ENCODE measurements around the gene SEZ6. TPM values are rescaled to one million over a fixed set of nuclear protein-coding genes. Genes with fewer than 3 reads are reported as not detected.

The SEZ6 gene
- total RNA-seq, 4 donors from 2014 or later: 0.13 TPM; not detected in 3

- no peaks in the 10 kb centered on the region for H3K9me3 ChIP-seq
- 82 to 90% methylated on average over 2 of the region's 13 CpGs for WGBS, 2 donors (ENCODE audit: low coverage in 1 of 2)
- H3K4me3 ChIP-seq: no peak overlapping the region
- no peak for TF ChIP-seq POLR2AphosphoS5 (IDR thresholded peaks at IDR 0.05)
- TF ChIP-seq CTCF (IDR thresholded peaks at IDR 0.05): no peak
- no peak for TF ChIP-seq POLR2A (IDR thresholded peaks at IDR 0.05)
- no peak for TF ChIP-seq EP300 (IDR thresholded peaks at IDR 0.05)
- H3K27ac ChIP-seq: peak overlapping the region in 1 of 4 donors; percentile 12
- no peaks in the 10 kb centered on the region for H3K27me3 ChIP-seq
- peaks cover 7 to 32% (median 22%) of the 10 kb centered on the region in 3 donors for H3K4me1 ChIP-seq
- peaks cover 0 to 97% of the 10 kb centered on the region in 2 donors for H3K36me3 ChIP-seq
- ATAC-seq: no peak
Measured at GRCh38 chr17:28911411-28912045, 94.3 kb downstream of the SEZ6 start.

GRCh38 chr17:28910534-28910933 lies 95.3 kb downstream of the SEZ6 start:
- Histone ChIP-seq H3K4me3 (no peak overlapping the region), H3K36me3 (peaks cover 0 to 97% of the 10 kb centered on the region in 2 donors), H3K4me1 (peaks cover 7 to 36% (median 22%) of the 10 kb centered on the region in 3 donors), H3K9me3 (no peaks in the 10 kb centered on the region), H3K27me3 (no peaks in the 10 kb centered on the region), H3K27ac (no peak overlapping the region)
- TF ChIP-seq EP300 (IDR thresholded peaks at IDR 0.05) (no peak), CTCF (IDR thresholded peaks at IDR 0.05) (no peak)
- no peak for ATAC-seq
- WGBS, 2 donors (ENCODE audit: low coverage in 1 of 2): 71 to 75% methylated on average over 1 of the region's 1 CpG

- Histone ChIP-seq H3K9me3 (no peaks in the 10 kb centered on the region), H3K4me1 (peaks cover 7 to 41% (median 22%) of the 10 kb centered on the region in 3 donors), H3K27ac (peak overlapping the region; percentile 77 to 89 (median 80)), H3K27me3 (no peaks in the 10 kb centered on the region), H3K36me3 (peaks cover 0 to 83% of the 10 kb centered on the region in 2 donors), H3K4me3 (no peak overlapping the region)
- 14 to 60% methylated on average over 1 to 2 of the region's 6 CpGs for WGBS, 2 donors (ENCODE audit: low coverage in 1 of 2)
- TF ChIP-seq CTCF (IDR thresholded peaks at IDR 0.05) (peak in 1 of 4 experiments; percentile 7), EP300 (IDR thresholded peaks at IDR 0.05) (no peak), POLR2AphosphoS5 (IDR thresholded peaks at IDR 0.05) (peak; percentile 54)
- ATAC-seq: peak; percentile 75
Measured at GRCh38 chr17:28908640-28909167, 97.1 kb downstream of the SEZ6 start.

GRCh38 chr17:28907709-28908475 lies 97.9 kb downstream of the SEZ6 start:
- peak; percentile 51 for ATAC-seq
- Histone ChIP-seq H3K36me3 (peaks cover 0 to 75% of the 10 kb centered on the region in 2 donors), H3K27ac (peak overlapping the region; percentile 77 to 89 (median 80)), H3K4me1 (peaks cover 7 to 49% (median 22%) of the 10 kb centered on the region in 3 donors), H3K4me3 (no peak overlapping the region), H3K27me3 (no peaks in the 10 kb centered on the region), H3K9me3 (no peaks in the 10 kb centered on the region)
- TF ChIP-seq POLR2A (IDR thresholded peaks at IDR 0.05) (no peak), POLR2AphosphoS5 (IDR thresholded peaks at IDR 0.05) (peak; percentile 8)
- 23 to 55% methylated on average over 3 of the region's 3 CpGs for WGBS, 2 donors (ENCODE audit: low coverage in 1 of 2)

GRCh38 chr17:28906706-28907438 lies 99.0 kb downstream of the SEZ6 start:
- Histone ChIP-seq H3K9me3 (no peaks in the 10 kb centered on the region), H3K36me3 (peaks cover 0 to 65% of the 10 kb centered on the region in 2 donors), H3K4me1 (peaks cover 7 to 55% (median 22%) of the 10 kb centered on the region in 3 donors), H3K27me3 (no peaks in the 10 kb centered on the region), H3K27ac (peak overlapping the region in 3 of 4 donors; percentile 80 to 89 (median 81)), H3K4me3 (no peak overlapping the region)
- ATAC-seq: no peak
- 41% methylated on average over 4 of the region's 7 CpGs; no CpG with 5 or more reads in 1 of the 2 donors for WGBS, 2 donors (ENCODE audit: low coverage in 1 of 2)
- TF ChIP-seq POLR2A (IDR thresholded peaks at IDR 0.05): no peak
- no peak for TF ChIP-seq CTCF (IDR thresholded peaks at IDR 0.05)
- TF ChIP-seq POLR2AphosphoS5 (IDR thresholded peaks at IDR 0.05): no peak
- no peak for TF ChIP-seq EP300 (IDR thresholded peaks at IDR 0.05)
